GM12878 (cell line): Measurements from ENCODE around the gene HOGA1. TPM values are rescaled to one million over a fixed set of nuclear protein-coding genes. Genes with fewer than 3 reads are reported as not detected.

ENCODE experiments used
- ATAC-seq: fragments of 200-7000 bp; cut with Tn5 transposase; 3 replicates; pipeline ENCODE4 v1.9.1; 2020; ENCODE audit warnings: mild to moderate bottlenecking, moderate library complexity
- BruUV-seq: library from RNA; stranded (reverse); fragments of 400-500 nt; replicated peaks from 2 replicates; lab custom pipeline; 2021; lab: Mats Ljungman, UMichigan
- CTCF ChIA-PET: fragments of 300-600 bp; sonication (Branson Sonifier 250); formaldehyde crosslinking; extraction: SDS; loops from one replicate; lab custom pipeline; 2021; ENCODE audit warnings: inconsistent platforms; lab: Yijun Ruan, JAX
- POLR2A ChIA-PET: fragments of 350-600 bp; formaldehyde crosslinking; extraction: SDS; loops from one replicate; lab custom pipeline; 2021; ENCODE audit warnings: inconsistent platforms; lab: Charles Lee
- RAD21 ChIA-PET: fragments of 300-600 bp; sonication (Branson Sonifier 250); formaldehyde crosslinking; loops from one replicate; lab custom pipeline; 2023; ENCODE audit warnings: antibody characterized with exemption; ENCODE audit not compliant: unreplicated experiment; lab: Charles Lee
- SMC1A ChIA-PET: fragments of 300-600 bp; sonication (Branson Sonifier 250); formaldehyde crosslinking; loops from one replicate; lab custom pipeline; 2023; ENCODE audit not compliant: unreplicated experiment, uncharacterized antibody; lab: Charles Lee
- DNase-seq: peaks from one replicate; pipeline ENCODE4 v3.0.0-alpha.2; 2011; ENCODE audit warnings: low read depth, low spot score
- FAIRE-seq: peaks from 3 replicates; lab custom pipeline; 2011; peaks lifted over from hg19 to GRCh38; lab: Jason Lieb, UNC
- H2AFZ ChIP-seq: 2 replicates; pipeline ENCODE4 v1.6.0; 2011; ENCODE audit warnings: low read depth, low read length, control low read depth; ENCODE audit not compliant: control insufficient read depth
- H3K27ac ChIP-seq: 2 replicates; pipeline ENCODE4 v1.5.1; 2011; ENCODE audit warnings: control low read depth; ENCODE audit not compliant: control insufficient read depth, insufficient read depth
- H3K27me3 ChIP-seq, 2 experiments: replicated peaks in 1 of 2; 2 replicates each; pipeline versions ENCODE4 v1.6.0 to v1.6.1; 2011; ENCODE audit warnings: low read length in 1 of 2; ENCODE audit not compliant: control insufficient read depth in 2 of 2, insufficient read depth in 2 of 2
- H3K36me3 ChIP-seq, 2 experiments: 2 replicates each; pipeline ENCODE4 v1.5.1; 2011; ENCODE audit warnings: low read length in 1 of 2; ENCODE audit not compliant: control insufficient read depth in 2 of 2, insufficient read depth in 2 of 2
- H3K4me1 ChIP-seq: 2 replicates; pipeline ENCODE4 v1.6.1; 2011; ENCODE audit warnings: mild to moderate bottlenecking, low read length, moderate library complexity, mixed read lengths; ENCODE audit not compliant: control insufficient read depth, insufficient read depth
- H3K4me2 ChIP-seq: 2 replicates; pipeline ENCODE4 v1.6.0; 2011; ENCODE audit warnings: control low read depth; ENCODE audit not compliant: control insufficient read depth, insufficient read depth
- H3K4me3 ChIP-seq: fragments of 200-600 bp; sonication (generic); 2 replicates; pipeline ENCODE4 v1.5.1; 2016
- H3K79me2 ChIP-seq: 2 replicates; pipeline ENCODE4 v1.6.0; 2011; ENCODE audit warnings: low read length; ENCODE audit not compliant: control insufficient read depth, insufficient read depth
- H3K9ac ChIP-seq: 2 replicates; pipeline ENCODE4 v1.8.0; 2011; ENCODE audit warnings: low read length, control low read depth, mixed read lengths; ENCODE audit not compliant: control insufficient read depth, insufficient read depth
- H3K9me3 ChIP-seq: replicated peaks from 3 replicates; pipeline ENCODE4 v1.5.1; 2011; ENCODE audit warnings: mild to moderate bottlenecking, low read length; ENCODE audit not compliant: control insufficient read depth, insufficient read depth
- H4K20me1 ChIP-seq: 2 replicates; pipeline ENCODE4 v1.6.0; 2011; ENCODE audit not compliant: control insufficient read depth, insufficient read depth
- BACH1 ChIP-seq: fragments of 450-650 bp; IDR thresholded peaks from 2 replicates; pipeline ENCODE4 v1.6.1; 2017; ENCODE audit warnings: mild to moderate bottlenecking, borderline replicate concordance
- E4F1 ChIP-seq: fragments of 450-650 bp; IDR thresholded peaks from 2 replicates; pipeline ENCODE4 v1.6.1; 2018; ENCODE audit warnings: borderline replicate concordance, mild to moderate bottlenecking; ENCODE audit not compliant: partially characterized antibody
- NBN ChIP-seq: fragments of 450-650 bp; IDR thresholded peaks from 2 replicates; pipeline ENCODE4 v1.6.1; 2016
- NFXL1 ChIP-seq: fragments of 450-650 bp; IDR thresholded peaks from 2 replicates; pipeline ENCODE4 v1.6.1; 2017; ENCODE audit warnings: antibody characterized with exemption, mild to moderate bottlenecking, borderline replicate concordance
- SMAD5 ChIP-seq: IDR thresholded peaks from 2 replicates; pipeline ENCODE4 v1.6.1; 2016; ENCODE audit warnings: antibody characterized with exemption, low read depth
- SP1 ChIP-seq: IDR thresholded peaks from one replicate; pipeline ENCODE4 v1.6.1; 2011; ENCODE audit warnings: low read depth, low read length
- YY1 ChIP-seq: IDR thresholded peaks from 2 replicates; pipeline ENCODE4 v1.6.1; 2011; ENCODE audit warnings: low read depth, mild to moderate bottlenecking, low read length
- ZBTB11 ChIP-seq: fragments of 450-650 bp; formaldehyde crosslinking; IDR thresholded peaks from 2 replicates; pipeline ENCODE4 v1.5.0; 2022; ENCODE audit warnings: mild to moderate bottlenecking, missing genetic modification characterization
- WGBS: methylation state at CpG from one replicate; pipeline ENCODE4 v1.1.6; 2016; ENCODE audit warnings: low lambda C conversion rate; ENCODE audit not compliant: insufficient replicate concordance, insufficient coverage; ENCODE audit errors: missing lambda C conversion rate; 5-methylcytosine and 5-hydroxymethylcytosine counted together
- in situ Hi-C: fragments of 300-500 bp; cut with MboI; formaldehyde crosslinking; loops from 9 replicates; pipeline ENCODE4 v1.14.3; 2018; ENCODE audit warnings: mixed read lengths
- intact Hi-C: fragments of 100-400 bp; cut with micrococcal nuclease; formaldehyde crosslinking; loops from one replicate; pipeline ENCODE4 v1.14.2; 2022; ENCODE audit not compliant: unreplicated experiment
- polyA plus RNA-seq, 11 experiments: library from polyadenylated mRNA; depleted of rRNA in 4 of 11; unstranded in 6 of 11; stranded (reverse) in 5 of 11; fragments of >200 nt; fragmentation: Nextera tagmentation in 4 of 11; fragmentation: Illumina TruSeq in 1 of 11; extraction: Ambion mirVana in 4 of 11; extraction: Trizol in 1 of 11; gene quantifications; 1 replicate in 1 of 11; 2 replicates in 10 of 11; pipeline versions ENCODE4 v1.2.1 to v1.2.3, GENCODE V29; 2011 to 2016; ENCODE audit warnings: inconsistent platforms in 2 of 11, missing spikeins in 2 of 11, low read depth in 1 of 11
- total RNA-seq, 4 experiments: library from RNA; depleted of rRNA in 3 of 4; stranded (reverse); fragments of >200 nt in 3 of 4; fragmentation: Illumina TruSeq in 1 of 4; extraction: Trizol in 1 of 4; gene quantifications; 2 replicates each; pipeline versions ENCODE4 v1.2.1 to v1.2.3, GENCODE V29; 2013 to 2021
- TF ChIP-seq, protein P1 (sequence below): fragments of 450-650 bp; formaldehyde crosslinking; IDR thresholded peaks from 2 replicates; pipeline ENCODE4 v1.4.0; 2022; ENCODE audit warnings: mild to moderate bottlenecking, moderate library complexity
- TF ChIP-seq, protein P2 (sequence below): IDR thresholded peaks from 2 replicates; pipeline ENCODE4 v1.6.1; 2011; ENCODE audit warnings: borderline replicate concordance, low read depth, mild to moderate bottlenecking, moderate library complexity, low read length; ENCODE audit not compliant: insufficient read depth, poor library complexity, severe bottlenecking

Gene HOGA1
- total and polyA plus RNA-seq, 10 of the 15 experiments (the other 5 are each of a cell fraction or from before 2014, with no cell fraction given): 0.01 to 0.19 (median 0.06) TPM; not detected in 6

DNA sequence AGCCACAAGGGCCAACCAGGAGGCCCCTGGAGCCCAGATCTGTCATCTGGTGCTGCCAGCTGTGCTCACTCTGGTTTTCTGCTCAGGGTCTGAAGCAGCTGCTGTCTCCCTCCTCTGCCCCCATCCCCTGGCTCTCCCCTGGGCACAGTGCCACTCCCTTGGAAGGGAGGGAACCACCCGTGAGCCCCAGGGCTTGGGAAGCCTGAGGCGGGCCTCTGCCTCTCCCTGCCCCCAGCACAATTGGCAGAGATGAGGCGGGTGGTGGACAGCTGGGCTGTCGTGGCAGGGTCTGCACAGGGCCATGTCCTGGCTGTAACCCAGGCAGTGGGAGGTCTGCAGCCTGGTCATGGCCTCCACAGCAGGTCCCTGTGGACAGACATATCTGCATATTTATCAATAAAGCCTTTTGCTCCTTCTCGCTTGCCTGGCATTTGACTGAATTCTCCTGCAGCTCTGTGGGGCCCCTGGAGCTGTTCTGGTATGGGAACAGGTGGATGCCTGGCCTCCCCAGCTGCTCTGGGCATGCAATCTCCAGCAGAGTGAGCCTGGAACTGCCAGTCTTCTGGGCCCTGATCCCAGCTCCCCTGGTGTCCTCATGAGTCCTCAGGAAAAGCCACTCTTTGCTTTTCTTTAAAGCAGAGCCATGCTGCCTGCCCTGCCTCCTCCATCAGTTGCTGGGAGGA is 13.3 kb upstream of the HOGA1 start (continued):
- TF ChIP-seq E4F1: no peak
- TF ChIP-seq SMAD5: no peak
- TF ChIP-seq, protein P1, sequence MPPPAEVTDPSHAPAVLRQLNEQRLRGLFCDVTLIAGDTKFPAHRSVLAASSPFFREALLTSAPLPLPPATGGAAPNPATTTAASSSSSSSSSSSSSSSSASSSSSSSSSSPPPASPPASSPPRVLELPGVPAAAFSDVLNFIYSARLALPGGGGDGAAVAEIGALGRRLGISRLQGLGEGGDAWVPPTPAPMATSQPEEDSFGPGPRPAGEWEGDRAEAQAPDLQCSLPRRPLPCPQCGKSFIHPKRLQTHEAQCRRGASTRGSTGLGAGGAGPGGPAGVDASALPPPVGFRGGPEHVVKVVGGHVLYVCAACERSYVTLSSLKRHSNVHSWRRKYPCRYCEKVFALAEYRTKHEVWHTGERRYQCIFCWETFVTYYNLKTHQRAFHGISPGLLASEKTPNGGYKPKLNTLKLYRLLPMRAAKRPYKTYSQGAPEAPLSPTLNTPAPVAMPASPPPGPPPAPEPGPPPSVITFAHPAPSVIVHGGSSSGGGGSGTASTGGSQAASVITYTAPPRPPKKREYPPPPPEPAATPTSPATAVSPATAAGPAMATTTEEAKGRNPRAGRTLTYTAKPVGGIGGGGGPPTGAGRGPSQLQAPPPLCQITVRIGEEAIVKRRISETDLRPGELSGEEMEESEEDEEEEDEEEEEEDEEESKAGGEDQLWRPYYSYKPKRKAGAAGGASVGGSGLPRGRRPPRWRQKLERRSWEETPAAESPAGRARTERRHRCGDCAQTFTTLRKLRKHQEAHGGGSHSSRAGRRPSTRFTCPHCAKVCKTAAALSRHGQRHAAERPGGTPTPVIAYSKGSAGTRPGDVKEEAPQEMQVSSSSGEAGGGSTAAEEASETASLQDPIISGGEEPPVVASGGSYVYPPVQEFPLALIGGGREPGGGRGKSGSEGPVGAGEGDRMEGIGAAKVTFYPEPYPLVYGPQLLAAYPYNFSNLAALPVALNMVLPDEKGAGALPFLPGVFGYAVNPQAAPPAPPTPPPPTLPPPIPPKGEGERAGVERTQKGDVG: no peak

DNA sequence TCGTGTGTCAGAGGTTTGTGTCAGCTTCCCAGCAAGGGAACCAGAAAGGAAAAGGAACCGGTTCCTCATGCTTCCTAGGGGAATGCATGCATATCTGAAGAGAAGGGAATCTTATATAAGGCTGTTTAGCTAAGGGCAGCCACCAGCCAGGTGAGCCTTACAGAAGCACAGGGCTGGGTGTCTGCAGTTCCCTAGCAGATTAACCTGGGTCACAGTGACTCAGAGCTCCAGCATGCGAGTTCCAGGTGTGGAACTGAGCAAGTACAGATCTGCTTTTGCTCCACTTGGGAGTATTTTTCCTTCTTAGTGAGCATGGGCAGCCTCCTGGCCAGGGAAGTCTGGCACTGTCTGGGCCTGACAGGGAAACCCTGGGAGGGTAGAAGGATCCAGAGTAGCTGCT is 12.6 kb upstream of the HOGA1 start:
- ChIA-PET SMC1A (interaction anchor here (1.1 to 1.9 kb wide), 7 partner anchors 10 to 161 kb away, joined by 3 to 9 read pairs (median 4); partner anchors contain the start of gene HOGA1), POLR2A (no interaction called here)
- H3K4me2 ChIP-seq: no peak overlapping the region
- TF ChIP-seq NBN (no peak), NFXL1 (no peak), ZBTB11 (CRISPR knock-in tag) (no peak), SP1 (no peak), BACH1 (no peak), YY1 (no peak)
- TF ChIP-seq, protein P2, sequence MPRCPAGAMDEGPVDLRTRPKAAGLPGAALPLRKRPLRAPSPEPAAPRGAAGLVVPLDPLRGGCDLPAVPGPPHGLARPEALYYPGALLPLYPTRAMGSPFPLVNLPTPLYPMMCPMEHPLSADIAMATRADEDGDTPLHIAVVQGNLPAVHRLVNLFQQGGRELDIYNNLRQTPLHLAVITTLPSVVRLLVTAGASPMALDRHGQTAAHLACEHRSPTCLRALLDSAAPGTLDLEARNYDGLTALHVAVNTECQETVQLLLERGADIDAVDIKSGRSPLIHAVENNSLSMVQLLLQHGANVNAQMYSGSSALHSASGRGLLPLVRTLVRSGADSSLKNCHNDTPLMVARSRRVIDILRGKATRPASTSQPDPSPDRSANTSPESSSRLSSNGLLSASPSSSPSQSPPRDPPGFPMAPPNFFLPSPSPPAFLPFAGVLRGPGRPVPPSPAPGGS: no peak

More for the DNA sequence above, 12.6 kb upstream of the HOGA1 start:
- H3K27me3 ChIP-seq: no peaks in the 10 kb centered on the region
- intact Hi-C loops (loop anchor here (1.0 to 2.0 kb wide), 2 partner anchors 41 to 159 kb away; no protein-coding TSS in a partner anchor), in situ Hi-C loops (no loop called here)
- no peaks in the 10 kb centered on the region for H3K79me2 ChIP-seq
- WGBS: 68% methylated on average over 3 of the region's 3 CpGs
- DNase-seq (no peak), FAIRE-seq (no peak), ATAC-seq (no peak)
- H2AFZ ChIP-seq: no peak overlapping the region
- no peaks in the 10 kb centered on the region for H4K20me1 ChIP-seq
- BruUV-seq: no TSS peak
- no peak overlapping the region for H3K9ac ChIP-seq
- H3K9me3 ChIP-seq: no peaks in the 10 kb centered on the region
- RAD21 ChIA-PET: interaction anchor here (0.8 to 2.3 kb wide), 12 partner anchors 15 to 130 kb away, joined by 3 to 8 read pairs (median 3); partner anchors contain the start of gene AVPI1
- no peaks in the 10 kb centered on the region for H3K36me3 ChIP-seq
- H3K4me3 ChIP-seq: no peak overlapping the region
- CTCF ChIA-PET: interaction anchor here (0.6 to 3.9 kb wide), 30 partner anchors 10 to 371 kb away, joined by 3 to 29 read pairs (median 4); partner anchors contain the start of genes AVPI1 and HOGA1
- no peaks in the 10 kb centered on the region for H3K4me1 ChIP-seq
- H3K27ac ChIP-seq: no peak overlapping the region
